K562 (cell line): Measurements from ENCODE around the gene UBA3. TPM values are rescaled to one million over a fixed set of nuclear protein-coding genes. Genes with fewer than 3 reads are reported as not detected.
A peak's percentile ranks its signal among the peaks of the same experiment; 100 is the strongest.

ENCODE experiments used
- DNMT1 ChIP-seq: fragments of 450-650 bp; IDR thresholded peaks from 2 replicates; pipeline ENCODE4 v1.6.1; 2016; ENCODE audit warnings: antibody characterized with exemption, mild to moderate bottlenecking
- GABPB1 ChIP-seq: sonication (generic); formaldehyde crosslinking; IDR thresholded peaks from 2 replicates; pipeline ENCODE4 v1.8.0; 2022; ENCODE audit warnings: mild to moderate bottlenecking, missing genetic modification reagents
- MCM2 ChIP-seq: fragments of 450-650 bp; IDR thresholded peaks from 2 replicates; pipeline ENCODE4 v1.6.1; 2017; ENCODE audit warnings: low read depth, mild to moderate bottlenecking
- NEUROD1 ChIP-seq: fragments of 150-350 bp; IDR thresholded peaks from 2 replicates; pipeline ENCODE4 v1.6.1; 2014; ENCODE audit warnings: borderline replicate concordance, low read length, low read depth; ENCODE audit not compliant: partially characterized antibody
- POLR2AphosphoS5 ChIP-seq: IDR thresholded peaks from 2 replicates; pipeline ENCODE4 v1.6.1; 2011; ENCODE audit warnings: mild to moderate bottlenecking, low read depth, low read length, moderate library complexity; ENCODE audit not compliant: control insufficient read depth, insufficient read depth
- POLR2G ChIP-seq: fragments of 200-400 bp; formaldehyde crosslinking; IDR thresholded peaks from 2 replicates; pipeline ENCODE4 v1.6.1; 2017; ENCODE audit warnings: low read depth, mild to moderate bottlenecking, antibody characterized with exemption, low read length, moderate library complexity
- SMARCC2 ChIP-seq: fragments of 450-650 bp; IDR thresholded peaks from 2 replicates; pipeline ENCODE4 v1.6.1; 2017; ENCODE audit warnings: antibody characterized with exemption, moderate library complexity, mild to moderate bottlenecking, low read depth
- ZBTB40 ChIP-seq, 2 experiments: fragments of 450-650 bp in 1 of 2; sonication (generic) in 1 of 2; formaldehyde crosslinking in 1 of 2; IDR thresholded peaks; 2 replicates each; pipeline versions ENCODE4 v1.7.1 to v1.9.0; 2016 to 2022; ENCODE audit warnings: inconsistent platforms in 1 of 2, mild to moderate bottlenecking in 1 of 2, missing genetic modification reagents in 1 of 2
- ZNF274 ChIP-seq: IDR thresholded peaks from 2 replicates; pipeline ENCODE4 v1.6.1; 2011; ENCODE audit warnings: low read depth, mild to moderate bottlenecking, low read length, moderate library complexity, borderline replicate concordance
- ZNF584 ChIP-seq: fragments of 200-800 bp; sonication (Bioruptor generic); IDR thresholded peaks from 2 replicates; pipeline ENCODE4 v1.6.1; 2016; ENCODE audit warnings: low read depth, mild to moderate bottlenecking, missing genetic modification characterization, missing compliant biosample characterization
- polyA plus RNA-seq, 8 experiments: library from polyadenylated mRNA; depleted of rRNA in 4 of 8; stranded (reverse) in 5 of 8; unstranded in 3 of 8; fragments of >200 nt; fragmentation: Nextera tagmentation in 2 of 8; fragmentation: Illumina TruSeq in 1 of 8; extraction: Ambion mirVana in 2 of 8; extraction: Trizol in 1 of 8; gene quantifications; 2 replicates each; pipeline versions ENCODE4 v1.2.1 to v1.2.3, GENCODE V29; 2011 to 2014; ENCODE audit warnings: inconsistent platforms in 1 of 8, missing spikeins in 1 of 8
- total RNA-seq, 7 experiments: library from RNA; depleted of rRNA in 6 of 7; stranded (reverse); fragments of >200 nt in 6 of 7; fragmentation: Illumina TruSeq in 2 of 7; extraction: Trizol in 2 of 7; gene quantifications; 2 replicates each; pipeline versions ENCODE4 v1.2.1 to v1.2.3, GENCODE V29; 2011 to 2021; ENCODE audit warnings: low replicate concordance in 1 of 7
- TF ChIP-seq, protein P1 (sequence below): IDR thresholded peaks from 2 replicates; pipeline ENCODE4 v1.6.1; 2012; ENCODE audit warnings: low read depth, low read length, improper control_type of control experiment, borderline replicate concordance
- TF ChIP-seq, protein P2 (sequence below): fragments of 200-400 bp; formaldehyde crosslinking; IDR thresholded peaks from 2 replicates; pipeline ENCODE4 v1.6.1; 2017; ENCODE audit warnings: mild to moderate bottlenecking, low read depth, low read length, moderate library complexity

UBA3 gene
- total and polyA plus RNA-seq, 9 of the 15 experiments (the other 6 are each of a cell fraction or from before 2014, with no cell fraction given): 23.2 to 80.0 (median 38.6) TPM

DNA sequence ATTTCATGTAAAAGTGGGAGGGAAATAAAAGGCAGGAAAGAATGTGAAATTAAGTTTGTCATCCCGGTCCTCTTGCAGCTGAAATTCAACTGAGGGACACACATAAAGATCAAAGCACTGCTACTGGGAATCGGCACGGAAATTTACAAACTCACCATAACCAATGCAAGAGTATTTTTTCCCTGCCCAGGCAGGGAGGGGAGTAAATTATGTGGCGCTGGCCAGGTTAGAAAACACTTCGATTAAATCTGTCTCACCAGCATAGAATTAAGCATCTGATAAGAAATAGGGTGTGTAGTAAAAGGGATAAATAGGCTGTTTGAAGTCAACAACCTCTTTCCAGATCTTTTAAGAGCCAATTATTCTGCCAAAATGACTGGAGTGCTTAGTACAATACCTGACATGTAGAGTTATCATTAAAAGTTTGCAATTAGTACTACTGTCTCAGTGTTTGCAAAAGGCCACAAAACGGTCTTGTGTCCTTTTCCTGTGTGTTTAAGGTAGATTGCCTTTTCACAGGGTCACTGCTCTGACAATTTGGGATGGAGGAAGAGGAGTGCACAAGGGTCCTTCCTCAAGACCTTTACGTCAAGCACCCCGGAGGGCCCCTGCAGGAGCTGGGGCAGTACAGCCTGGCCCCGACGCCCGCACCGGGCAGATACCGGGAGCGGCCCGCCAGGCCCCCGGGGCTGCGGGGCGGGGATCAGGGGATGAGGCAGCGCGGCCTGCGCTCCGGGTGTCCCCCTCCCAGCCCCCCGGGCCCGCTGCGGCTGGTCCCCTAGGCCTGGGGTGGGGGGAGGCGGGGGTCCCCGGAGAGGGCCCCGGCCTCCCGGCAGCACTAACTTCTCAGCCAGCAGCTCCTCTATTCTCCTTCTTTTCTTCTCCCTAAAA, 651 bp downstream of the UBA3 start (continued):
- TF ChIP-seq, protein P1, sequence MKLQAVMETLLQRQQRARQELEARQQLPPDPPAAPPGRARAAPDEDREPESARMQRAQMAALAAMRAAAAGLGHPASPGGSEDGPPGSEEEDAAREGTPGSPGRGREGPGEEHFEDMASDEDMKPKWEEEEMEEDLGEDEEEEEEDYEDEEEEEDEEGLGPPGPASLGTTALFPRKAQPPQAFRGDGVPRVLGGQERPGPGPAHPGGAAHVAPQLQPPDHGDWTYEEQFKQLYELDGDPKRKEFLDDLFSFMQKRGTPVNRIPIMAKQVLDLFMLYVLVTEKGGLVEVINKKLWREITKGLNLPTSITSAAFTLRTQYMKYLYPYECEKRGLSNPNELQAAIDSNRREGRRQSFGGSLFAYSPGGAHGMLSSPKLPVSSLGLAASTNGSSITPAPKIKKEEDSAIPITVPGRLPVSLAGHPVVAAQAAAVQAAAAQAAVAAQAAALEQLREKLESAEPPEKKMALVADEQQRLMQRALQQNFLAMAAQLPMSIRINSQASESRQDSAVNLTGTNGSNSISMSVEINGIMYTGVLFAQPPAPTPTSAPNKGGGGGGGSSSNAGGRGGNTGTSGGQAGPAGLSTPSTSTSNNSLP: no peak
- TF ChIP-seq ZNF274 (no peak), DNMT1 (no peak), POLR2G (peak; percentile 45; the same call in 1 of the 2 replicates), SMARCC2 (no peak), POLR2AphosphoS5 (peak; percentile 48), ZBTB40 (IDR thresholded peaks at IDR 0.05) (no peak), ZBTB40 (CRISPR knock-in tag; IDR thresholded peaks at IDR 0.05) (no peak), MCM2 (no peak), NEUROD1 (no peak), GABPB1 (0 out of 2 replicates have a peak, but pooled peaks have one; percentile 28), ZNF584 (CRISPR knock-in tag) (no peak)
- TF ChIP-seq, protein P2, sequence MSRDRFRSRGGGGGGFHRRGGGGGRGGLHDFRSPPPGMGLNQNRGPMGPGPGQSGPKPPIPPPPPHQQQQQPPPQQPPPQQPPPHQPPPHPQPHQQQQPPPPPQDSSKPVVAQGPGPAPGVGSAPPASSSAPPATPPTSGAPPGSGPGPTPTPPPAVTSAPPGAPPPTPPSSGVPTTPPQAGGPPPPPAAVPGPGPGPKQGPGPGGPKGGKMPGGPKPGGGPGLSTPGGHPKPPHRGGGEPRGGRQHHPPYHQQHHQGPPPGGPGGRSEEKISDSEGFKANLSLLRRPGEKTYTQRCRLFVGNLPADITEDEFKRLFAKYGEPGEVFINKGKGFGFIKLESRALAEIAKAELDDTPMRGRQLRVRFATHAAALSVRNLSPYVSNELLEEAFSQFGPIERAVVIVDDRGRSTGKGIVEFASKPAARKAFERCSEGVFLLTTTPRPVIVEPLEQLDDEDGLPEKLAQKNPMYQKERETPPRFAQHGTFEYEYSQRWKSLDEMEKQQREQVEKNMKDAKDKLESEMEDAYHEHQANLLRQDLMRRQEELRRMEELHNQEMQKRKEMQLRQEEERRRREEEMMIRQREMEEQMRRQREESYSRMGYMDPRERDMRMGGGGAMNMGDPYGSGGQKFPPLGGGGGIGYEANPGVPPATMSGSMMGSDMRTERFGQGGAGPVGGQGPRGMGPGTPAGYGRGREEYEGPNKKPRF: no peak
